Measurements from ENCODE around the gene OASL.

Gene OASL

GRCh38 chr12:121010860-121011259 is 28.2 kb downstream of the OASL start:
- no peak for DNase-seq

GRCh38 chr12:121009741-121010140 is 29.3 kb downstream of the OASL start:
- no peak for DNase-seq

- no peak for DNase-seq
These were observed 30.5 kb downstream of the OASL start for GRCh38 chr12:121008347-121009098.

- DNase-seq = peak; percentile 33
These were observed 33.7 kb downstream of the OASL start for GRCh38 chr12:121005346-121005815.

GRCh38 chr12:121004253-121004815 is 34.7 kb downstream of the OASL start:
- DNase-seq = no peak

- DNase-seq = no peak
These were observed 35.4 kb downstream of the OASL start for GRCh38 chr12:121003650-121004049.

GRCh38 chr12:121001841-121002483 is 37.1 kb downstream of the OASL start:
- no peak for DNase-seq

GRCh38 chr12:121001060-121001459 is 38.0 kb downstream of the OASL start:
- DNase-seq = no peak

GRCh38 chr12:121000530-121000929 is 38.5 kb downstream of the OASL start:
- no peak for DNase-seq

GRCh38 chr12:120999191-121000120 is 39.6 kb downstream of the OASL start:
- DNase-seq = no peak

- DNase-seq = no peak
These were observed 40.6 kb downstream of the OASL start for GRCh38 chr12:120998435-120998834.

GRCh38 chr12:120997448-120997847 is 41.6 kb downstream of the OASL start:
- DNase-seq = no peak

GRCh38 chr12:120996133-120996746 is 42.8 kb downstream of the OASL start:
- DNase-seq = no peak

GRCh38 chr12:120994589-120995337 is 44.3 kb downstream of the OASL start:
- no peak for DNase-seq

GRCh38 chr12:120994059-120994458 is 45.0 kb downstream of the OASL start:
- no peak for DNase-seq

- DNase-seq = no peak
These were observed 45.5 kb downstream of the OASL start for GRCh38 chr12:120993496-120993895.

GRCh38 chr12:120992989-120993388 is 46.1 kb downstream of the OASL start:
- DNase-seq = no peak

GRCh38 chr12:120991965-120992364 is 47.1 kb downstream of the OASL start:
- DNase-seq = no peak

GRCh38 chr12:120990487-120991055 is 48.5 kb downstream of the OASL start:
- DNase-seq = no peak

GRCh38 chr12:120989687-120990086 is 49.4 kb downstream of the OASL start:
- DNase-seq = no peak

GRCh38 chr12:120988658-120989057 is 50.4 kb downstream of the OASL start:
- no peak for DNase-seq

Data from CD4-positive, alpha-beta T cell treated with Interleukin-15 for 1 hour (primary cell).